Mucosa of rectum (tissue), 2 donors: ENCODE measurements around the gene TNNI3K.

Experiments used
- H3K27ac ChIP-seq, 2 donors: one replicate each; pipeline ENCODE4 v1.7.0; 2013; ENCODE audit warnings: inconsistent platforms in 2 of 2, low read depth in 2 of 2, low read length in 2 of 2
- H3K27me3 ChIP-seq, 2 donors: one replicate each; pipeline ENCODE4 v1.7.0; 2013; ENCODE audit warnings: low read length in 2 of 2; ENCODE audit not compliant: control insufficient read depth in 2 of 2, insufficient read depth in 2 of 2
- H3K36me3 ChIP-seq, 2 donors: one replicate each; pipeline ENCODE4 v1.7.0; 2013; ENCODE audit warnings: low read length in 2 of 2; ENCODE audit not compliant: control insufficient read depth in 2 of 2, insufficient read depth in 2 of 2
- H3K4me1 ChIP-seq, 2 donors: one replicate each; pipeline ENCODE4 v1.7.0; 2013; ENCODE audit warnings: low read length in 2 of 2, mild to moderate bottlenecking in 1 of 2; ENCODE audit not compliant: control insufficient read depth in 2 of 2, insufficient read depth in 2 of 2
- H3K4me3 ChIP-seq, 2 donors: one replicate each; pipeline ENCODE4 v1.7.0; 2013; ENCODE audit warnings: low read length in 2 of 2
- H3K9ac ChIP-seq, 2 donors: one replicate each; pipeline ENCODE4 v1.7.0; 2013; ENCODE audit warnings: low read length in 2 of 2, low read depth in 1 of 2, mild to moderate bottlenecking in 1 of 2
- H3K9me3 ChIP-seq, 2 donors: one replicate each; pipeline ENCODE4 v1.7.0; 2013; ENCODE audit warnings: low read length in 2 of 2; ENCODE audit not compliant: control insufficient read depth in 2 of 2
- donor health status: healthy.
- donor health status: Normal muscosa, but diverticular disease.

TNNI3K gene

GRCh38 chr1:74504933-74505512 lies 269.8 kb downstream of the TNNI3K start:
- no peaks in the 10 kb centered on the region for H3K36me3 ChIP-seq
- no peak overlapping the region for H3K4me3 ChIP-seq

GRCh38 chr1:74505928-74506710 lies 270.9 kb downstream of the TNNI3K start:
- H3K4me3 ChIP-seq = no peak overlapping the region
- no peaks in the 10 kb centered on the region for H3K9me3 ChIP-seq
- no peak overlapping the region for H3K9ac ChIP-seq
- no peaks in the 10 kb centered on the region for H3K36me3 ChIP-seq
- no peak overlapping the region for H3K27ac ChIP-seq
- no peaks in the 10 kb centered on the region for H3K4me1 ChIP-seq
- no peaks in the 10 kb centered on the region for H3K27me3 ChIP-seq

More at GRCh38 chr1:74504933-74505512, 269.8 kb downstream of the TNNI3K start:
- Histone ChIP-seq H3K9me3 (no peaks in the 10 kb centered on the region), H3K27ac (no peak overlapping the region), H3K4me1 (no peaks in the 10 kb centered on the region), H3K27me3 (no peaks in the 10 kb centered on the region), H3K9ac (no peak overlapping the region)

DNA sequence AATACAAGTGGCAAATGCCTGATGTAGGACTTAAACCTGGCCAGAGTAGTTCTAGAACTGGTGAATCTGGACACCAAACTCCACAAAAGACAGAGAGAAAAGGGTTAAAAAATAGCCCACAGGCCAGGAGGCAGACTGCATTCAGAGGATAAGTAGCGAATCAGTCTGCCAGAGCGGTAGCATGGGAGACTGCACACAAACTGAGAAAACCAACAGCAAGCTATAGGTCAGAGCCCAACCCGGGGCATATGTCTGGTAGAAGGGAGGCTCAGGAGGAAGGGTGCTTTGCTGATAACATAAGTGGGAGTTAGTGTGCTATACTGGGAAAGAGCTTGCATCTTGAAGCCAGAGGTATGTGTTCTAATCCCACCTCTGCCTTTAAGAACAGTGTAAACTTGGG lies 273.3 kb downstream of the TNNI3K start:
- Histone ChIP-seq H3K27ac (no peak overlapping the region), H3K9ac (no peak overlapping the region), H3K36me3 (no peaks in the 10 kb centered on the region), H3K4me1 (no peaks in the 10 kb centered on the region), H3K9me3 (no peaks in the 10 kb centered on the region), H3K4me3 (no peak overlapping the region), H3K27me3 (no peaks in the 10 kb centered on the region)

GRCh38 chr1:74512170-74512915 lies 277.2 kb downstream of the TNNI3K start, which contains the start of gene LRRC53:
Gene LRRC53 (minus strand): TSS chr1:74512611. CDS start chr1:74483349, 29,262 bp downstream.
- H3K9me3 ChIP-seq = no peaks in the 10 kb centered on the region

DNA sequence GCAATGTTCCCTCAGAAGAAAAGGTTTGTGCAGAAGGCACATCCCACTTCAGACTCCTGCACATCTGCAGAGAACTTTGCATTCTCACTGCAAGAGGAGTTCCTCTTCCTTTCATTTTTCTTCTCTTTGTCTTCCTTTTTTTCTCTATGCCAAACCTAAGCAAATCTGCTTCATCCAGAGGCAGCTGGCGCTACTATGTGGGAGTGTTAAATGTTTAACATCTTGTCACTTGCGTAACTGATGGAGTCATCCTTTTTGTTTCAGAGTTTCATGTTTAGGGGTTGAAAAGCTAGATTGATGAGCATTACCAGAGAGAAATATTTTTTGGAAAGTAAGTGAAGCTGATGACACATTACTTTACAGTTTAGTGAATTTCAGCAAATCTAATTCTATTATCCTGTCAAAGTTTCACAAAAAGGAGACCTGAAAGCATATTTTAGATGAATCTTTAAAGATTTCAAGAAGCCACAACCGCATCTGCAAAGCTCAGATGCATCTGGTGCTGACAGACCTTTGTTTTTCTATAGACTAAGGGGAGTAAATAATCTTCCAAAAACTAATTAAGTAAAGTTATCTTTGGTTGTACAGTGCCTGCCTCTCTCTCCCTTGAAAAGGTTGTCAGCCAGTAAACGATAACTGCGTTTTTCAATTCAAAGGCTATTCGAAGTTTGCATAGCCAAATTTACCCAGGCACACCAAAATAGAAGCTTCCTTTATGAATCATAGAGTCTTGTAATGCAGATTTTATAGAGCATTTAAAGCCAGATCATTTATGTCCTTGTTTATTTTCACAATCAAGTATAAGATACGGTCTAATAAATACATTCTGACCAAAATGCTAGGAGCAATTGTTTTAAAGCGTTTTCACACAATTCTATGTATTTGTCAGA lies 278.5 kb downstream of the TNNI3K start:
- no peak overlapping the region for H3K27ac ChIP-seq
- H3K36me3 ChIP-seq = no peaks in the 10 kb centered on the region
- H3K9me3 ChIP-seq = no peaks in the 10 kb centered on the region
- no peak overlapping the region for H3K9ac ChIP-seq
- no peaks in the 10 kb centered on the region for H3K27me3 ChIP-seq
- no peaks in the 10 kb centered on the region for H3K4me1 ChIP-seq
- H3K4me3 ChIP-seq = no peak overlapping the region

More at GRCh38 chr1:74512170-74512915, 277.2 kb downstream of the TNNI3K start, which contains the start of gene LRRC53:
- Histone ChIP-seq H3K4me1 (no peaks in the 10 kb centered on the region), H3K27ac (no peak within 1 kb of the TSS), H3K27me3 (no peaks in the 10 kb centered on the region), H3K9ac (no peak within 1 kb of the TSS), H3K36me3 (no peaks in the 10 kb centered on the region), H3K4me3 (no peak within 1 kb of the TSS)

GRCh38 chr1:74517599-74518051 lies 282.4 kb downstream of the TNNI3K start:
- Histone ChIP-seq H3K27me3 (no peaks in the 10 kb centered on the region), H3K4me1 (no peaks in the 10 kb centered on the region), H3K4me3 (no peak overlapping the region), H3K9ac (no peak overlapping the region), H3K9me3 (no peaks in the 10 kb centered on the region), H3K27ac (no peak overlapping the region), H3K36me3 (no peaks in the 10 kb centered on the region)

- Histone ChIP-seq H3K27ac (no peak overlapping the region), H3K27me3 (no peaks in the 10 kb centered on the region), H3K4me3 (no peak overlapping the region), H3K9me3 (no peaks in the 10 kb centered on the region), H3K36me3 (no peaks in the 10 kb centered on the region), H3K9ac (no peak overlapping the region), H3K4me1 (no peaks in the 10 kb centered on the region)
These were observed 287.0 kb downstream of the TNNI3K start for GRCh38 chr1:74522148-74522547.

DNA sequence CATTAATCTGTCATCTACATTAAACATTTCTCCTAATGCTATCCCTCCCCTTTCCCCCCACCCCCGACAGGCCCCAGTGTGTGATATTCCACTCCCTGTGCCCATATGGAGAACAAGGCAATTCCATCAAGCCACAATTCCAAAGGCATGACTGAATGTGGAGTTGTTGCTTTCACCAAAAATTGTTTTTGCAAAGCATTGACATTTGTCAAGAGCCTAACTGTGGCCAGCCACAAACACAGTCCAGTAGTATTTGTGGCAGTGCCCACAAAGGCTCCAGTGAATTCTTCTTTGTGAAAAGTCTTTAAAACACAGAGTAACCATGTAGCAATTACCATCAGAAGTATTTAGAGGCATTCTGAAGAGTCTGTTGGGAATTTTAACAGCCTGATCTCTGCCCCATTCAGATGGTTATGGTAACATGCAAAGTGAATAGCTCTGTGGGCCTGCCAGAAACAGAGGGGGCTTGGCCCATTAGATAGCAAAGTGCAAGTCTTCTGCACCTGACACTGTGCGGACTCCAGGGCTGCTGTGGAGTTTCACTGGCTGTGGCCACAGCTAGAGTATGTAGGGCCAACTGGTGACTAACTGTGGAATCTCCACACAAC lies 288.8 kb downstream of the TNNI3K start:
- H3K4me1 ChIP-seq = no peaks in the 10 kb centered on the region
- H3K27ac ChIP-seq = no peak overlapping the region
- H3K27me3 ChIP-seq = no peaks in the 10 kb centered on the region
- H3K4me3 ChIP-seq = no peak overlapping the region
- H3K9me3 ChIP-seq = no peaks in the 10 kb centered on the region
- no peak overlapping the region for H3K9ac ChIP-seq
- no peaks in the 10 kb centered on the region for H3K36me3 ChIP-seq

- H3K27ac ChIP-seq = no peak overlapping the region
- H3K4me1 ChIP-seq = no peaks in the 10 kb centered on the region
- no peaks in the 10 kb centered on the region for H3K9me3 ChIP-seq
- H3K36me3 ChIP-seq = no peaks in the 10 kb centered on the region
- no peak overlapping the region for H3K4me3 ChIP-seq
- H3K27me3 ChIP-seq = no peaks in the 10 kb centered on the region
- H3K9ac ChIP-seq = no peak overlapping the region
These were observed 291.5 kb downstream of the TNNI3K start for GRCh38 chr1:74526708-74527107.
